ENCODE results near the gene STUB1. TPM values are rescaled to one million over a fixed set of nuclear protein-coding genes. Genes with fewer than 3 reads are reported as not detected.

STUB1 gene
- total and polyA plus RNA-seq, 2 of the 8 experiments (the other 6 are each of a cell fraction or from before 2014, with no cell fraction given) = 89.9 to 103 TPM

DNA sequence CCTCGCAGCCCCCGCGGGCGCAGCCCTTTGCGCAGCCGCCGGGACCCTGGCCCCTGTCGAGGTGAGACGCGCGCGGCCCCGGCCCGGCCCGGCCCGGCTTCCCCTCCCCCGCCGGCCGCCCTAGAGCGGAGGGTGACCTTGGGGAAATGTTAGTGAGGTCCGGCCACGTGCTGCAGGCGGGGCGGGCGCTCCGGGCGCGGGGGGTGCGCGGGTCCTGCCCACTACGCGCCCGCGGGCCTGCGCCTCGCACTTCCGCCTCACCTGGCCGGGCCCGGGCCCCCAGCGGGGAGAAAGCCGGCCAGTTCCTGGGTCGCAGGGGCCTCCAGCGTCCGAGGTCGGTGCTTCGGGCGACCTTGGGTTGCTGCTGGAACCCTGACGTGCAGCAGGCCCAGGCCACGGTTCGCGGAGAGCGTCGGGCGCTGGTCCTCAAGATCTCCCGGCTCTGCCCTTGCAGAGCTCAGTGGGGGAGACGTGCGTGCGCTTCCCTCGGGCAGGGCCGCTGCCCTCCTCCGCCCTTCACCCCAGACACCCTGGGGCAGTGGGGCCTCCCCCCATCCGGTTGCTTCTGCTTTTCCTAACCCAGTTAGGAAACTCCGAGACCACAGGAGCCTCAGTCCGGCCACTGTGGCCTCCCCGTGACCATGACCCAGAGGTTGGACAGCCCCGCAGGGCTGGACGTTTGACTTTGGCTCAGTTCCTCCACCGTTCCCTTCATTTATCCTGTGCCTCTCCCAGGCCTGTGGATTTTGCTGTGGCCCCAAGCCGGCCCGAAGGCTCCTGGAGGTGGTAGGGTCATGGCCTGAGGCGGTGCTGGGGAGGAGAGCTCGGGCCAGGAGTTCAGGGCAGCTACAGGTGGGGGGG lies 37.8 kb upstream of the STUB1 start (continued):
- TF ChIP-seq PHF8 (conservative IDR thresholded peaks at IDR 0.05; ENCODE audit: low read depth, low read length) (0 out of 2 replicates have a peak, but pooled peaks have one; percentile 5), KDM4A (IDR thresholded peaks at IDR 0.05; ENCODE audit: low read depth, low read length, severe bottlenecking) (peak; percentile 25)
